GM10266 (cell line): ENCODE data around the gene MYO15B.

Experiments used
- DNase-seq: peaks from one replicate; pipeline ENCODE4 v3.0.0; 2012; ENCODE audit errors: extremely low spot score
- TF ChIP-seq, protein P1 (sequence below): IDR thresholded peaks from 2 replicates; pipeline ENCODE4 v1.5.1; 2012; ENCODE audit warnings: mild to moderate bottlenecking, low read depth; ENCODE audit not compliant: control insufficient read depth, insufficient read depth; ENCODE audit errors: missing control alignments

MYO15B gene

DNA sequence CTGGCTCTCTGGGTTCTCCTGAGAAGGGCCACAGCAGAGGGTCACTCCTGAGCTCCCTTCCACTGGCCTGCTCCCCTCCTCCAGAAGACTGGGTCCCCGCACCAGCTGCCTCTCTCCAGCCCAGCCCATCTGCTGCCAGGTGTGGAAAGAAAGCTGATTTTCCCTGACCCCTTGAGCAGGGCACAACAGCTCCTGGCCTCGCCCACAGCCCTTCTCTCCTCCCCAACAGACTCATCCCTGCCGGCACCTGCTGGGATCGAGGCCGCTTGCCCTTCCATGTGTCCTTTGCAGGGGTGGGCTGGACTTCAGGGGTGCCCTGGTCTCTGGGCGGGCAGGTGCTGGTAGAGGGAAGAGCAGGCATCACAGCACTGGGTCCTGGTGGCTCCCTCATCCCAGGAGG, 40.8 kb downstream of the MYO15B start:
- no peak for DNase-seq
- TF ChIP-seq, protein P1, sequence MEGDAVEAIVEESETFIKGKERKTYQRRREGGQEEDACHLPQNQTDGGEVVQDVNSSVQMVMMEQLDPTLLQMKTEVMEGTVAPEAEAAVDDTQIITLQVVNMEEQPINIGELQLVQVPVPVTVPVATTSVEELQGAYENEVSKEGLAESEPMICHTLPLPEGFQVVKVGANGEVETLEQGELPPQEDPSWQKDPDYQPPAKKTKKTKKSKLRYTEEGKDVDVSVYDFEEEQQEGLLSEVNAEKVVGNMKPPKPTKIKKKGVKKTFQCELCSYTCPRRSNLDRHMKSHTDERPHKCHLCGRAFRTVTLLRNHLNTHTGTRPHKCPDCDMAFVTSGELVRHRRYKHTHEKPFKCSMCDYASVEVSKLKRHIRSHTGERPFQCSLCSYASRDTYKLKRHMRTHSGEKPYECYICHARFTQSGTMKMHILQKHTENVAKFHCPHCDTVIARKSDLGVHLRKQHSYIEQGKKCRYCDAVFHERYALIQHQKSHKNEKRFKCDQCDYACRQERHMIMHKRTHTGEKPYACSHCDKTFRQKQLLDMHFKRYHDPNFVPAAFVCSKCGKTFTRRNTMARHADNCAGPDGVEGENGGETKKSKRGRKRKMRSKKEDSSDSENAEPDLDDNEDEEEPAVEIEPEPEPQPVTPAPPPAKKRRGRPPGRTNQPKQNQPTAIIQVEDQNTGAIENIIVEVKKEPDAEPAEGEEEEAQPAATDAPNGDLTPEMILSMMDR: no peak

DNA sequence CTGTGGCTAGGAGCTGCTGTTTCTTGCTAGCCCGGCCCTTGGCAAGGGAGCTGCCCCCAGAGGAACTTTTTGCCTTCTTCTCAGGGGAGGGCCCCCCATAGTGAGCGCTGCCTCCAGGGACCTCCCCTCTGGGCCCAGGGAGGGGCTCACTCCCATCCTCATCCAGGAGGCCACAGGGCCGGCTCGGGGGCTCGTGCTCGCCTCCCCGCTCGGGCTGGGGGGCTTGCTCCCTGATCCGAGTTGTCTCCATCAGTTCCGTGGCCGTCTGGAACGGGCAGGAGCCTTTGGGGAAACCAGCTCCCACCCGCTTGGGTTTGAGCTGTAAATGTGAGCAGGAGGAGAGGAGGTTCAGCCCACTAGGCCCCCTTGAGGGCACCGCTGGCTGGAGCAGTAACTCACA, 41.6 kb downstream of the MYO15B start:
- DNase-seq: no peak
- TF ChIP-seq, protein P1: no peak

DNA sequence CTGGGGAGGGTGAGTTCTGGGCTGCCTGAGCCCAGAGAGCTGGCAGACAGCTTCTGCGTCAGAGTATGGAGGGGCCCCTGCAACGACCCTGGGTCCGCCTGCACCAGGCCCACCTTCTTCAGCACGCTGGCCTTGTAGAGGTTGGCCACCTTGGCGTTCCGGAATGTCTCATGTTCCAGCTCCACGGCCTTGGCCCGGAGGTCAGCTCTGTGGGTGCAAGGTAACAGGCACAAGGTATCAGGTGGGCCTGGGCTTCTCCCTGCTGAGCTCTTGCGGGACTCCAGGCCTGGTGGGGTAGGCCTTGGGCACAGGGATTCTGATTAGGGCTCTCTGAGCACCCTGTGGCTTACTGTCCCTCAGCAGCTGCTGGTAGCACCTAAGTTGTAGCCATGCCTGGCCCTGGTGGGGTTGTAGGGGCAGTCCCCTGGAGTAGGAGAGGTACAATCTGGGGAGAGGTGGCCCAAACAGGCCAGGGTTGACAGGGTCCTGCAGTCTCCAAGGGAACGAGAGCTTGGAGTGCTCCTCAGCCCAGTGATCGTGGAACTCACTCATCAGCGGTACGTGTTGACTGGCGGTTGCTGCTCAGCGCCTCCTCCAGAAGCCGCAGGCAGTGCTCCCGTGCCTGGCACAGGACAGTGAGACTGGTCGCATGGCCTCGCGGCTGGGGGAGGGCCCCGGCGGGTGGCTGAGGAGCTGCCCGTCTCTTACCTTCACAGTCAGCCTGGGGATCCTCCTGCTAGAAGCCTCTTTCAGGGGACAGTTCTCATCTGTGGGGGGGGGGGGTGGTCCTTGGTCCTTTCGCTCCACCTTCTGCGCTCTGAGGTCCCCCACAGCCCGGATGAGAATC, 42.7 kb downstream of the MYO15B start:
- no peak for DNase-seq
- TF ChIP-seq, protein P1: no peak

DNA sequence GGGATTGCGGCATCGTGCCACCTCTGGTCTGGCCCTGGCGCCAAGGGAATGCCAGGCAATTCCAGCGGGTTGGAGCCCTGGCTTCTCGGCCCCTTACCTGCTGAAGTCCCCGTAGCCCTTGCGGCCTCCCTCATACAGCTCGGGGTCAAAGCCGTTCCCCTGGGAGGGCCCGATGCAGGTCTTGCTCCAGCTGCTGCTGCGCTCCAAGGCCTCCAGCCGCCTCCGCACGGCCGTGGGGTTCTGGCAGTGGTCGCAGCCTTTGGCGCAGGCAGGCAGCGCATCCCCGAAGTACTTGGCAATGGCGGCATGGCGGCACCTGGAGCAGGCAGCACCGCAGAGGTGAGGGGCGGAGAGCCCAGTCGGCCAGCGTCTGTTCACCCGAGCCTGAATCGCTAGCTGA, 43.8 kb downstream of the MYO15B start:
- TF ChIP-seq, protein P1: no peak
- no peak for DNase-seq

DNA sequence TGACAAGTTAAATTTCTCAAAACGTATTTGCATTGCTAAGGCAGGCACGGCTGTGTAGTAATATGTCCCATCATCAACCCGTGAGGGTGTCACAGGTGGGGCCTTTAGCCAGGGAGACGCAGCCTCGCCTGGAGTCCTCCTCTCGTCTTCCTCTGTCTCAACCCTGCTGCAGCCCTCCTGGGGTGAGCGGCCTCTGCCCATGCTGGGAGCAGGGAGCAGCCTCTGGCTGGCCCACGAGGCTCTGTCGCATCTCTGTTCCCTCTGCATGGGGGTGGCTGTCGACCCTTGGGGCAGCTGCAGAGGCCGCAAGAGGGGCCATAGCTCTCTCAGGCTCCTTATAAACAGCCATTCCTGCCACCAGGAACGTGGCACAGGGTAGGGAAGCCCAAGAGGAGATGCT, 44.8 kb downstream of the MYO15B start:
- no peak for DNase-seq
- TF ChIP-seq, protein P1: no peak

DNA sequence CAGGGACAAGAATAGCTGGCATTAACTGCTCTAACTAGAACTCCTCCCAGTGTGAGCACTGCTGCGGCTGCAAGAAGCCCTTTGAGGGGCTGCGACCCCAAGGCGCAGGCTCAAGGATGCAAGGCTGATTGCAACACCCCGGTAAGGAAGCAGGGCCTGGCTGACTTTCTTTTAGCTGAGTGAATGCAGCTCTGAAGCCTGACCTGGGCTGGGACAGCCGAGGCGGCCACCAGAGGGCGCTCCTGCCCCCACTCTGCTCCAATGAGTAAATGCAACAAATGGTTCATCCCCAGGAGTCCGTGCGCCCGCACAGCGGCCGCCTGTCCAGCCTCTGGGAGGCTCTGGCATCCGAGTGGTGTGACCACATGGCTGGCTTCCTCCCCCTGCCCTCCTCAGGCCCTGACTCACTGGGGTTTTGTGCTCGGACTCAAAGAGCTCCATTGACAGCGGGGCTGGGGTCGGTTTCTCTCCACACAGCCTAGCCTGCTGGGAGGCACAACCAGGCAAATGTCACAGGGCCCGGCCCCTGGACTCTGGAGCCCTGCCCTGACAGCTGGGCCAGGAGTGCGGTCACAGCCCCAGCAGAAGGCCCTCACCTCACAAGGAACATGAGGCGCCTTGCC, 45.4 kb downstream of the MYO15B start, which contains the start of gene SMIM5:
Gene SMIM5, plus strand, starts transcription at position 572 of the 623 bp plus-strand sequence. CDS start 6,768 bp downstream, outside the sequence.
- TF ChIP-seq, protein P1: peak; percentile 94
- DNase-seq: peak; percentile 93
